Neural progenitor cell (in vitro differentiated cells): ENCODE measurements around the gene ZNF521. TPM values are rescaled to one million over a fixed set of nuclear protein-coding genes. Genes with fewer than 3 reads are reported as not detected.

Experiments
- DNase-seq: peaks from one replicate; pipeline ENCODE4 v3.0.0-alpha.2; 2016; ENCODE audit warnings: low spot score
- H2AFZ ChIP-seq: fragments of 200-600 bp; sonication (generic); replicated peaks from 2 replicates; pipeline ENCODE4 v1.6.1; 2016; ENCODE audit warnings: antibody characterized with exemption
- H3F3A ChIP-seq: fragments of 200-600 bp; sonication (generic); 2 replicates; pipeline ENCODE4 v1.6.1; 2016; ENCODE audit warnings: antibody characterized with exemption, low read depth
- H3K27ac ChIP-seq: fragments of 200-600 bp; sonication (generic); 2 replicates; pipeline ENCODE4 v1.5.1; 2016; ENCODE audit warnings: mild to moderate bottlenecking
- H3K27me3 ChIP-seq: fragments of 200-600 bp; sonication (generic); 2 replicates; pipeline ENCODE4 v1.6.1; 2016; ENCODE audit warnings: mild to moderate bottlenecking, moderate library complexity
- H3K36me3 ChIP-seq: fragments of 200-600 bp; sonication (generic); 2 replicates; pipeline ENCODE4 v1.5.1; 2016
- H3K4me1 ChIP-seq: fragments of 200-600 bp; sonication (generic); 2 replicates; pipeline ENCODE4 v1.6.1; 2016; ENCODE audit warnings: mixed run types
- H3K4me2 ChIP-seq: fragments of 200-600 bp; sonication (generic); 2 replicates; pipeline ENCODE4 v1.6.1; 2016
- H3K4me3 ChIP-seq: fragments of 200-600 bp; sonication (generic); 2 replicates; pipeline ENCODE4 v1.5.1; 2016
- H3K79me2 ChIP-seq: fragments of 200-600 bp; sonication (generic); 2 replicates; pipeline ENCODE4 v1.6.1; 2016; ENCODE audit warnings: low read depth
- H3K9ac ChIP-seq: fragments of 200-600 bp; sonication (generic); 2 replicates; pipeline ENCODE4 v1.6.1; 2016
- H3K9me3 ChIP-seq: fragments of 200-600 bp; sonication (generic); 2 replicates; pipeline ENCODE4 v1.5.1; 2016; ENCODE audit warnings: low read depth
- H4K20me1 ChIP-seq: fragments of 200-600 bp; sonication (generic); 2 replicates; pipeline ENCODE4 v1.6.1; 2016; ENCODE audit warnings: low read depth
- H3K27ac Mint-ChIP-seq: 3 replicates; pipeline ENCODE4 v1.8.0; 2021; ENCODE audit warnings: mixed read lengths
- H3K27me3 Mint-ChIP-seq: 2 replicates; pipeline ENCODE4 v1.8.0; 2022; ENCODE audit warnings: low read depth, mild to moderate bottlenecking, inconsistent platforms, moderate library complexity, mixed read lengths; ENCODE audit not compliant: insufficient read depth
- H3K36me3 Mint-ChIP-seq: 3 replicates; pipeline ENCODE4 v1.8.0; 2021; ENCODE audit warnings: mixed read lengths
- H3K4me1 Mint-ChIP-seq: 3 replicates; pipeline ENCODE4 v1.8.0; 2021; ENCODE audit warnings: mixed read lengths
- H3K4me3 Mint-ChIP-seq: 3 replicates; pipeline ENCODE4 v1.8.0; 2021; ENCODE audit warnings: mild to moderate bottlenecking, moderate library complexity, mixed read lengths
- H3K9me3 Mint-ChIP-seq: 3 replicates; pipeline ENCODE4 v1.8.0; 2020; ENCODE audit warnings: mixed read lengths
- EZH2 ChIP-seq: fragments of 200-600 bp; sonication (generic); IDR thresholded peaks from 2 replicates; pipeline ENCODE4 v1.6.1; 2017; ENCODE audit warnings: antibody characterized with exemption, mild to moderate bottlenecking, moderate library complexity
- EZH2phosphoT487 ChIP-seq: fragments of 200-600 bp; sonication (generic); IDR thresholded peaks from 2 replicates; pipeline ENCODE4 v1.6.1; 2017; ENCODE audit warnings: antibody characterized with exemption
- total RNA-seq: library from RNA; depleted of rRNA; stranded (reverse); fragments of >200 nt; gene quantifications from 2 replicates; pipeline ENCODE4 v1.2.3, GENCODE V29; 2015; ENCODE audit warnings: low replicate concordance
- TF ChIP-seq, protein P1 (sequence below): fragments of 200-600 bp; sonication (generic); IDR thresholded peaks from 2 replicates; pipeline ENCODE4 v1.5.1; 2017; ENCODE audit warnings: antibody characterized with exemption, mild to moderate bottlenecking

The ZNF521 gene
- total RNA-seq, 1 donor from 2014 or later, result 136 TPM

DNA sequence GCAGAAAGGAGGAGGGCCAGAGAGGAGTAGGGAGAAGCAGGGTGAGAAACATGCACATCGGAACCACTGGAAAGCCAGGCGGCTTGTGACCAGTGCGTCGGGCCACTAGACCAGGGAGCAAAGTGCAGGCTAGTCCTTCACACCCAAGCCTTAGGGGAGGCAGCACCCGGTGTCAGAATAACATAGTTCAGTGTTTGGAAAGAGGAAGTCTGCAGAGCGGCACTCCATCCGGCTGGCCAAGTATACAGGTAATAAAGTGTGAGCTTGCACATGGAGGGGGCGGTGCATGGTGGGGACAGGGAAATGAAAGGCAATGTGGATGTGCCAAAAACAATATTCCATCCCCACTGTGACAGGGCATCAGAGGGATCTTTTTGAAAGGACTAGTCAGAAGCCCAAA lies 69.7 kb downstream of the ZNF521 start:
- Histone ChIP-seq H3K27me3 (no peaks in the 10 kb centered on the region), H3K4me3 (no peak overlapping the region), H2AFZ (no peak overlapping the region), H3K27ac (peak overlapping the region; percentile 54), H3K79me2 (peaks cover 98% of the 10 kb centered on the region), H3F3A (peaks cover 46% of the 10 kb centered on the region), H3K9me3 (no peaks in the 10 kb centered on the region), H3K4me2 (peak overlapping the region; percentile 60), H3K4me1 (peaks cover 85% of the 10 kb centered on the region), H3K9ac (no peak overlapping the region), H4K20me1 (peaks cover 100% of the 10 kb centered on the region), H3K36me3 (no peaks in the 10 kb centered on the region)
- TF ChIP-seq EZH2phosphoT487 (no peak), EZH2 (no peak)
- TF ChIP-seq, protein P1, sequence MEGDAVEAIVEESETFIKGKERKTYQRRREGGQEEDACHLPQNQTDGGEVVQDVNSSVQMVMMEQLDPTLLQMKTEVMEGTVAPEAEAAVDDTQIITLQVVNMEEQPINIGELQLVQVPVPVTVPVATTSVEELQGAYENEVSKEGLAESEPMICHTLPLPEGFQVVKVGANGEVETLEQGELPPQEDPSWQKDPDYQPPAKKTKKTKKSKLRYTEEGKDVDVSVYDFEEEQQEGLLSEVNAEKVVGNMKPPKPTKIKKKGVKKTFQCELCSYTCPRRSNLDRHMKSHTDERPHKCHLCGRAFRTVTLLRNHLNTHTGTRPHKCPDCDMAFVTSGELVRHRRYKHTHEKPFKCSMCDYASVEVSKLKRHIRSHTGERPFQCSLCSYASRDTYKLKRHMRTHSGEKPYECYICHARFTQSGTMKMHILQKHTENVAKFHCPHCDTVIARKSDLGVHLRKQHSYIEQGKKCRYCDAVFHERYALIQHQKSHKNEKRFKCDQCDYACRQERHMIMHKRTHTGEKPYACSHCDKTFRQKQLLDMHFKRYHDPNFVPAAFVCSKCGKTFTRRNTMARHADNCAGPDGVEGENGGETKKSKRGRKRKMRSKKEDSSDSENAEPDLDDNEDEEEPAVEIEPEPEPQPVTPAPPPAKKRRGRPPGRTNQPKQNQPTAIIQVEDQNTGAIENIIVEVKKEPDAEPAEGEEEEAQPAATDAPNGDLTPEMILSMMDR, result no peak
- peaks cover 37% of the 10 kb centered on the region for H3K4me1 Mint-ChIP-seq
- H3K36me3 Mint-ChIP-seq, result peaks cover 20% of the 10 kb centered on the region
- H3K27ac Mint-ChIP-seq, result peak overlapping the region; percentile 84
- no peaks in the 10 kb centered on the region for H3K9me3 Mint-ChIP-seq
- H3K27me3 Mint-ChIP-seq, result no peaks in the 10 kb centered on the region
- H3K4me3 Mint-ChIP-seq, result peak overlapping the region; percentile 69
- peak; percentile 16 for DNase-seq

DNA sequence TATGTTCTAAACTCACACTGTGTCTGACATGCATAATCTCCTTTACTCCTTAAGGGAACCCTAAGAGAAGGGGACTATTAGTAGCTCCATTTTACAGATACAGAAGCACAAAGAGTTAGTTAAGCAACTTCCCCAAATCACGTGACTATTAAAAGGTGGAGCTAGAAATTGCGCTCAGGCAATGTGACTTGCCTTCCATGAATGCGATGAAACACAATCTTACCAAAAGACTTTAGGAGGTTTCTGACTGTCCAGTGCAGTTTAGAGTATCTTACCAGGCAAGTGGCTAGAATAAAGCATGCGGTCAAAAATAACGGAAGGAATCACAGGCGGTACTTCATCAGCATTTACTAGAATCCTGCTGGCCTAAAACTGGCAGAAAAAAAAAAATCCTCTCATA lies 70.4 kb downstream of the ZNF521 start:
- H3K9ac ChIP-seq, result no peak overlapping the region
- H3K9me3 ChIP-seq, result no peaks in the 10 kb centered on the region
- Mint-ChIP-seq H3K4me1 (peaks cover 40% of the 10 kb centered on the region), H3K27ac (no peak overlapping the region), H3K9me3 (no peaks in the 10 kb centered on the region), H3K36me3 (peaks cover 21% of the 10 kb centered on the region), H3K27me3 (no peaks in the 10 kb centered on the region), H3K4me3 (no peak overlapping the region)
- H3K4me2 ChIP-seq, result peak overlapping the region; percentile 23
- no peak overlapping the region for H3K27ac ChIP-seq
- peaks cover 100% of the 10 kb centered on the region for H4K20me1 ChIP-seq
- no peak overlapping the region for H3K4me3 ChIP-seq
- peaks cover 39% of the 10 kb centered on the region for H3F3A ChIP-seq
- no peaks in the 10 kb centered on the region for H3K27me3 ChIP-seq
- no peak overlapping the region for H2AFZ ChIP-seq
- H3K4me1 ChIP-seq, result peaks cover 77% of the 10 kb centered on the region
- H3K79me2 ChIP-seq, result peaks cover 98% of the 10 kb centered on the region
- no peaks in the 10 kb centered on the region for H3K36me3 ChIP-seq
- no peak for TF ChIP-seq EZH2phosphoT487
- no peak for TF ChIP-seq EZH2
- TF ChIP-seq, protein P1, result no peak
- DNase-seq, result no peak

DNA sequence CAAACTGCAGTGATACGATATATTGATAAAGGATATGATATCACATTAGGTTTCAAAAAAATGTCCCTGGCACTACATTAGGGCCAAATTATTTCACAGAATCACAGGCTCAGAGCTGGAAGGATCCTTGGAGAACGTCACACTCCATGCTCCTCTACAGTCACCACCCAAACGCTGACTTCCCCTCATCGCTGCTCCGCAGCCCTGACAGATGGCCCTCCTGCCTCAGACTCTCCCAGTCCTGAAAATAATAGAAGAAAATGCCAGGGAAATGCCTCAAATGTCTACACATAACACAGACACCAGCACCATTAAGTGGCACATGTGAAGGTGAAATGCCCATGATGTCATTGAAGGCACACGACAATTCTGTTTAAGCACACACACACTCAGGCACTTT lies 72.0 kb downstream of the ZNF521 start:
- H2AFZ ChIP-seq, result no peak overlapping the region
- peaks cover 23% of the 10 kb centered on the region for H3F3A ChIP-seq
- H3K27me3 Mint-ChIP-seq, result no peaks in the 10 kb centered on the region
- H3K9me3 ChIP-seq, result no peaks in the 10 kb centered on the region
- H3K79me2 ChIP-seq, result peaks cover 100% of the 10 kb centered on the region
- H3K4me1 ChIP-seq, result peaks cover 62% of the 10 kb centered on the region
- H4K20me1 ChIP-seq, result peaks cover 100% of the 10 kb centered on the region
- H3K9me3 Mint-ChIP-seq, result no peaks in the 10 kb centered on the region
- H3K4me3 ChIP-seq, result no peak overlapping the region
- no peaks in the 10 kb centered on the region for H3K27me3 ChIP-seq
- H3K27ac Mint-ChIP-seq, result peak overlapping the region; percentile 70
- H3K36me3 Mint-ChIP-seq, result peaks cover 32% of the 10 kb centered on the region
- no peak overlapping the region for H3K4me3 Mint-ChIP-seq
- no peak overlapping the region for H3K4me2 ChIP-seq
- peaks cover 55% of the 10 kb centered on the region for H3K4me1 Mint-ChIP-seq
- H3K9ac ChIP-seq, result no peak overlapping the region
- no peak overlapping the region for H3K27ac ChIP-seq
- TF ChIP-seq EZH2phosphoT487, result no peak
- DNase-seq, result no peak
- H3K36me3 ChIP-seq, result no peaks in the 10 kb centered on the region

DNA sequence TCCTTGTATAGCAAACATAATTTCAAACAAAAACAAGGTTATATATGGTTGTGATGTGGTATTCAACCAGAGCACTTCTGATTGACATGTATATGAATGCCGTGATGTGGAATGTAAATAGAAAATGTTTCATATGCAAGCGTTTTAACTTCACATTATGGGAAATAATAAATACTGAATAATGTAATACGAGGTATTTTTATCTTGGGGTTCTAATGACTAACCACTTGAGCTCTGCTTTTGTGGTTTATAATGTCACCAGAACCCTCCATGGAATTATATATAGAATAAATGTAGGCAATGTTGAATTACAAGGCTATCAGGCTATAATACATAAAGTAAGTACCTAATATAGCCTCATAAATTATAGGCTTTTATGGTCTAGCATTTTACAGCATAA lies 72.4 kb downstream of the ZNF521 start:
- DNase-seq, result no peak
- H3K4me1 ChIP-seq, result peaks cover 57% of the 10 kb centered on the region
- Mint-ChIP-seq H3K36me3 (peaks cover 36% of the 10 kb centered on the region), H3K27ac (no peak overlapping the region), H3K27me3 (no peaks in the 10 kb centered on the region), H3K4me1 (peaks cover 55% of the 10 kb centered on the region), H3K9me3 (no peaks in the 10 kb centered on the region), H3K4me3 (no peak overlapping the region)
- no peaks in the 10 kb centered on the region for H3K36me3 ChIP-seq
- no peaks in the 10 kb centered on the region for H3K9me3 ChIP-seq
- no peak overlapping the region for H3K27ac ChIP-seq
- no peak overlapping the region for H3K4me2 ChIP-seq
- peaks cover 100% of the 10 kb centered on the region for H4K20me1 ChIP-seq
- H3F3A ChIP-seq, result peaks cover 19% of the 10 kb centered on the region
- no peaks in the 10 kb centered on the region for H3K27me3 ChIP-seq
- H3K9ac ChIP-seq, result no peak overlapping the region
- no peak overlapping the region for H3K4me3 ChIP-seq
- no peak overlapping the region for H2AFZ ChIP-seq
- H3K79me2 ChIP-seq, result peaks cover 100% of the 10 kb centered on the region
- TF ChIP-seq, protein P1, result no peak
